ENCODE measurements around the gene PROSER2. TPM values are rescaled to one million over a fixed set of nuclear protein-coding genes. Genes with fewer than 3 reads are reported as not detected.

The PROSER2 gene
- total RNA-seq, 4 donors from 2014 or later, result 2.5 to 5.9 (median 3.7) TPM

- Histone ChIP-seq H3K4me3 (no peak overlapping the region), H3K9me3 (no peaks in the 10 kb centered on the region), H3K4me1 (no peaks in the 10 kb centered on the region), H3K36me3 (no peaks in the 10 kb centered on the region), H3K27me3 (no peaks in the 10 kb centered on the region), H3K27ac (replicated peaks in 1 of 4) (no peak overlapping the region)
- TF ChIP-seq POLR2AphosphoS5 (IDR thresholded peaks at IDR 0.05) (no peak), POLR2A (IDR thresholded peaks at IDR 0.05; ENCODE audit: low read depth) (no peak), EP300 (IDR thresholded peaks at IDR 0.05) (no peak)
- TF ChIP-seq, protein P1, sequence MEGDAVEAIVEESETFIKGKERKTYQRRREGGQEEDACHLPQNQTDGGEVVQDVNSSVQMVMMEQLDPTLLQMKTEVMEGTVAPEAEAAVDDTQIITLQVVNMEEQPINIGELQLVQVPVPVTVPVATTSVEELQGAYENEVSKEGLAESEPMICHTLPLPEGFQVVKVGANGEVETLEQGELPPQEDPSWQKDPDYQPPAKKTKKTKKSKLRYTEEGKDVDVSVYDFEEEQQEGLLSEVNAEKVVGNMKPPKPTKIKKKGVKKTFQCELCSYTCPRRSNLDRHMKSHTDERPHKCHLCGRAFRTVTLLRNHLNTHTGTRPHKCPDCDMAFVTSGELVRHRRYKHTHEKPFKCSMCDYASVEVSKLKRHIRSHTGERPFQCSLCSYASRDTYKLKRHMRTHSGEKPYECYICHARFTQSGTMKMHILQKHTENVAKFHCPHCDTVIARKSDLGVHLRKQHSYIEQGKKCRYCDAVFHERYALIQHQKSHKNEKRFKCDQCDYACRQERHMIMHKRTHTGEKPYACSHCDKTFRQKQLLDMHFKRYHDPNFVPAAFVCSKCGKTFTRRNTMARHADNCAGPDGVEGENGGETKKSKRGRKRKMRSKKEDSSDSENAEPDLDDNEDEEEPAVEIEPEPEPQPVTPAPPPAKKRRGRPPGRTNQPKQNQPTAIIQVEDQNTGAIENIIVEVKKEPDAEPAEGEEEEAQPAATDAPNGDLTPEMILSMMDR (IDR thresholded peaks at IDR 0.05), result no peak
- DNase-seq (ENCODE audit: extremely low spot score), result no peak
- 91% methylated on average over 7 of the region's 18 CpGs for WGBS
- intact Hi-C loops (cut with DNase I), result no loop called here
Observed at GRCh38 chr10:11907914-11908313, 84.8 kb downstream of the PROSER2 start.

DNA sequence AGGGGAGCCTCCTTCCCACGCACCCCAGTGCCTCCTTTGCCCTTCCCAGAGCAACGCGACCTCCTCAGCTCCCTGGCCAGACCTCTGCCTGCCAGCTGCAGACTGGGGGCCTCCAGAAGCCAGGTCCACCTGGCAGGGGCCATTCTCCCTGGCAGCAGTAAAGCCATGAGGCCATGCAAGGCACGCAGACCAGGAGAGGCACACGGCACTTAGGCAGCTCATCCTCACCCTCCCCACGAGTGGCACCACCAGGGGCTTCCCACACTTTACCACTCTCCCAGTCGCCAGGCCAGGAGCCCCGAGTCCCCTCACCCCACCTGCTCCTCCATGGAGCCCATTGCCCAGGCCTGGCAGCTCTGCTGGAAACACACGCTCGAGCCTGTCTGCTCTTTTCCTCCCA, 85.4 kb downstream of the PROSER2 start:
- intact Hi-C loops (cut with DNase I), result no loop called here
- Histone ChIP-seq H3K36me3 (no peaks in the 10 kb centered on the region), H3K27ac (replicated peaks in 1 of 4) (no peak overlapping the region), H3K4me1 (no peaks in the 10 kb centered on the region), H3K9me3 (no peaks in the 10 kb centered on the region), H3K27me3 (no peaks in the 10 kb centered on the region), H3K4me3 (no peak overlapping the region)
- WGBS, result 88% methylated on average over 8 of the region's 10 CpGs
- DNase-seq (ENCODE audit: extremely low spot score), result no peak
- no peak for TF ChIP-seq POLR2A (IDR thresholded peaks at IDR 0.05; ENCODE audit: low read depth)
- TF ChIP-seq, protein P1 (IDR thresholded peaks at IDR 0.05), result no peak
- TF ChIP-seq EP300 (IDR thresholded peaks at IDR 0.05), result no peak
- TF ChIP-seq POLR2AphosphoS5 (IDR thresholded peaks at IDR 0.05), result no peak

DNA sequence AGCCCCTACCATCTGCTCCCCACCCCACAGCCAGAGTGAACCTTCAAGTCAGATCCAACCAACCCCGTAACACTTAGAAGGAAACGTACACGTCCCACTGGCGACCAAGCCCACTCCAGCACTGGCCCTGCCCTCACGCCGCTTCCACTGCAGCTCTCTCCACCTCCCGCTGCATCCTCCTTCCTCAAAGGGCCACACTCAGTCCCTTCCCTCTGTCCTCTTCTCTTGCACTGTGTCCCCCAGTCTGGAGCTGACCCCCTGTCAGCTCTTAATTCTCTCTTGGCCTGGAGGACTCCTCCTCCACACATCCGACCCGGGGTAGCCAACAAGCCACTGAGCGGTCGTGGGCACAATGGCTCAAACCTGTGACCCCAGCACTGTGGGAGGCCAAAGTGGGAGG, 85.8 kb downstream of the PROSER2 start:
- TF ChIP-seq POLR2A (IDR thresholded peaks at IDR 0.05; ENCODE audit: low read depth) (no peak), EP300 (IDR thresholded peaks at IDR 0.05) (no peak), POLR2AphosphoS5 (IDR thresholded peaks at IDR 0.05) (no peak)
- TF ChIP-seq, protein P1 (IDR thresholded peaks at IDR 0.05), result no peak
- no peaks in the 10 kb centered on the region for H3K27me3 ChIP-seq
- H3K27ac ChIP-seq (replicated peaks in 1 of 4), result no peak overlapping the region
- H3K4me1 ChIP-seq, result no peaks in the 10 kb centered on the region
- H3K36me3 ChIP-seq, result no peaks in the 10 kb centered on the region
- no peak for DNase-seq (ENCODE audit: extremely low spot score)
- intact Hi-C loops (cut with DNase I), result no loop called here
- H3K4me3 ChIP-seq, result no peak overlapping the region
- 96% methylated on average over 11 of the region's 11 CpGs for WGBS
- H3K9me3 ChIP-seq, result no peaks in the 10 kb centered on the region

DNA sequence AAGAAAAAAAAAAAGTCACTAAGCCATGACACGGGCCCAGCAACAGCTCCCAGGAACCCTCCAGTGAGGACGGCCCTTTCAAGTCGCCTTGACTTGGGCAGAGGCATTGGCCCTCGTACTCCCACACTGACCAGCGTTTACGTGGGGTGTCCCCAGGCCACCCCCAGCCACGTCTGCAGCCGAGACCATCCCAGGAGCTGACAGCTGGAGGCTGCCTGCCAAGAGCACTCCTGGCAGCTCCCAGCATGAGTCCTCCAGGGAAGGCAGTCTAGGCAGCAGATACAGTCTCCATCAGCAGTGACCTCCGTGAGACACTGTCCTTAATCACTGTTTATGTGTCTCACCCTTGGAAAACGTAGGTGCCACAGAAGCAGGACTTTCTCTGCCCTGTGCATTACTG, 86.5 kb downstream of the PROSER2 start:
- intact Hi-C loops (cut with DNase I), result no loop called here
- DNase-seq (ENCODE audit: extremely low spot score), result no peak
- TF ChIP-seq POLR2AphosphoS5 (IDR thresholded peaks at IDR 0.05) (no peak), POLR2A (IDR thresholded peaks at IDR 0.05; ENCODE audit: low read depth) (no peak), EP300 (IDR thresholded peaks at IDR 0.05) (no peak)
- TF ChIP-seq, protein P1 (IDR thresholded peaks at IDR 0.05), result no peak
- no peaks in the 10 kb centered on the region for H3K9me3 ChIP-seq
- H3K4me1 ChIP-seq, result no peaks in the 10 kb centered on the region
- no peaks in the 10 kb centered on the region for H3K27me3 ChIP-seq
- no peak overlapping the region for H3K27ac ChIP-seq (replicated peaks in 1 of 4)
- 45% methylated on average over 9 of the region's 10 CpGs for WGBS
- H3K36me3 ChIP-seq, result no peaks in the 10 kb centered on the region
- H3K4me3 ChIP-seq, result no peak overlapping the region

DNA sequence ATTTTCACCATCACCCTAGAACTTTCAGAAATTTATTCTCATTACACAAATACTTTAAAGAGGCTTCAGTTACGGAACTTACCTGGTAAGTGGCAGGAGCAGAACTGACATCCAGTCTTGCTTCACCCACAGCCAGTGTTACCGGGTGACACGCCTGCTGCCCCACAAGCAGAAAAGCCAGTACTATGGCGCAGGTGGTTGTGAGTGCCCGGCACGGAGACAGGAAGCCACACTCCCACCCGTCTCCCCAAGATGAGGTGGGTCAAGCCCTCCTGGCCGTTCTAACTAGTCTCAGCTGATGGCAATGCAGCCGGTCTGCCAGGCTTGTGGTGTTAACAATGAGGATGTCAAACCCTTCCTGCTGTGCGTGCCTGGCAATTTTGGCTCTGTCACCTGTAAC, 86.9 kb downstream of the PROSER2 start:
- no peak for TF ChIP-seq POLR2A (IDR thresholded peaks at IDR 0.05; ENCODE audit: low read depth)
- TF ChIP-seq EP300 (IDR thresholded peaks at IDR 0.05), result no peak
- TF ChIP-seq, protein P1 (IDR thresholded peaks at IDR 0.05), result no peak
- TF ChIP-seq POLR2AphosphoS5 (IDR thresholded peaks at IDR 0.05), result no peak
- H3K9me3 ChIP-seq, result no peaks in the 10 kb centered on the region
- no peaks in the 10 kb centered on the region for H3K4me1 ChIP-seq
- H3K36me3 ChIP-seq, result no peaks in the 10 kb centered on the region
- no peak for DNase-seq (ENCODE audit: extremely low spot score)
- WGBS, result 98% methylated on average over 10 of the region's 10 CpGs
- H3K27me3 ChIP-seq, result no peaks in the 10 kb centered on the region
- H3K27ac ChIP-seq (replicated peaks in 1 of 4), result no peak overlapping the region
- intact Hi-C loops (cut with DNase I), result no loop called here
- no peak overlapping the region for H3K4me3 ChIP-seq

Data from esophagus muscularis mucosa (tissue), 4 donors.